Measurements from ENCODE around the gene MACROD2. TPM values are rescaled to one million over a fixed set of nuclear protein-coding genes. Genes with fewer than 3 reads are reported as not detected.

The MACROD2 gene
- total and polyA plus RNA-seq, 2 of the 4 experiments (the other 2 are of a cell fraction), result not detected

GRCh38 chr20:15857173-15857784 is 1862.0 kb downstream of the MACROD2 start:
- no peak overlapping the region for H2BK5ac ChIP-seq (ENCODE audit: low read depth, low read length, poor library complexity, severe bottlenecking)
- H3K4me2 ChIP-seq (ENCODE audit: low read depth, low read length), result no peak overlapping the region
- no peak overlapping the region for H3K14ac ChIP-seq (replicated peaks; ENCODE audit: low read depth, low read length)
- no peak overlapping the region for H2AFZ ChIP-seq (replicated peaks; ENCODE audit: low read length, poor library complexity)
- H3K36me3 ChIP-seq (ENCODE audit: control insufficient read depth, insufficient read depth, low read length), result no peaks in the 10 kb centered on the region
- no peak for TF ChIP-seq RCOR1 (IDR thresholded peaks at IDR 0.05; ENCODE audit: insufficient replicate concordance, low read length)
- no peak for TF ChIP-seq RAD21 (IDR thresholded peaks at IDR 0.05; ENCODE audit: low read length)
- TF ChIP-seq CHD1 (IDR thresholded peaks at IDR 0.05; ENCODE audit: low read depth, low read length), result no peak
- TF ChIP-seq SMC3 (IDR thresholded peaks at IDR 0.05; ENCODE audit: low read depth, low read length), result no peak
- no peak for TF ChIP-seq FOS (IDR thresholded peaks at IDR 0.05; ENCODE audit: low read depth, low read length)
- TF ChIP-seq, protein P1, sequence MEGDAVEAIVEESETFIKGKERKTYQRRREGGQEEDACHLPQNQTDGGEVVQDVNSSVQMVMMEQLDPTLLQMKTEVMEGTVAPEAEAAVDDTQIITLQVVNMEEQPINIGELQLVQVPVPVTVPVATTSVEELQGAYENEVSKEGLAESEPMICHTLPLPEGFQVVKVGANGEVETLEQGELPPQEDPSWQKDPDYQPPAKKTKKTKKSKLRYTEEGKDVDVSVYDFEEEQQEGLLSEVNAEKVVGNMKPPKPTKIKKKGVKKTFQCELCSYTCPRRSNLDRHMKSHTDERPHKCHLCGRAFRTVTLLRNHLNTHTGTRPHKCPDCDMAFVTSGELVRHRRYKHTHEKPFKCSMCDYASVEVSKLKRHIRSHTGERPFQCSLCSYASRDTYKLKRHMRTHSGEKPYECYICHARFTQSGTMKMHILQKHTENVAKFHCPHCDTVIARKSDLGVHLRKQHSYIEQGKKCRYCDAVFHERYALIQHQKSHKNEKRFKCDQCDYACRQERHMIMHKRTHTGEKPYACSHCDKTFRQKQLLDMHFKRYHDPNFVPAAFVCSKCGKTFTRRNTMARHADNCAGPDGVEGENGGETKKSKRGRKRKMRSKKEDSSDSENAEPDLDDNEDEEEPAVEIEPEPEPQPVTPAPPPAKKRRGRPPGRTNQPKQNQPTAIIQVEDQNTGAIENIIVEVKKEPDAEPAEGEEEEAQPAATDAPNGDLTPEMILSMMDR (conservative IDR thresholded peaks at IDR 0.05; ENCODE audit: low read depth, low read length), result no peak
- TF ChIP-seq RFX5 (IDR thresholded peaks at IDR 0.05; ENCODE audit: low read depth, low read length), result no peak
- TF ChIP-seq, protein P2, sequence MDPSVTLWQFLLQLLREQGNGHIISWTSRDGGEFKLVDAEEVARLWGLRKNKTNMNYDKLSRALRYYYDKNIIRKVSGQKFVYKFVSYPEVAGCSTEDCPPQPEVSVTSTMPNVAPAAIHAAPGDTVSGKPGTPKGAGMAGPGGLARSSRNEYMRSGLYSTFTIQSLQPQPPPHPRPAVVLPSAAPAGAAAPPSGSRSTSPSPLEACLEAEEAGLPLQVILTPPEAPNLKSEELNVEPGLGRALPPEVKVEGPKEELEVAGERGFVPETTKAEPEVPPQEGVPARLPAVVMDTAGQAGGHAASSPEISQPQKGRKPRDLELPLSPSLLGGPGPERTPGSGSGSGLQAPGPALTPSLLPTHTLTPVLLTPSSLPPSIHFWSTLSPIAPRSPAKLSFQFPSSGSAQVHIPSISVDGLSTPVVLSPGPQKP (IDR thresholded peaks at IDR 0.05; ENCODE audit: borderline replicate concordance, low read depth, low read length), result no peak
- TF ChIP-seq NFE2L2 (IDR thresholded peaks at IDR 0.05; ENCODE audit: low read depth, low read length), result no peak
- TF ChIP-seq MAZ (IDR thresholded peaks at IDR 0.05; ENCODE audit: borderline replicate concordance, low read depth, low read length), result no peak
- TF ChIP-seq POLR2A (IDR thresholded peaks at IDR 0.05; ENCODE audit: low read depth, low read length), result no peak
- no peak for TF ChIP-seq USF2 (IDR thresholded peaks at IDR 0.05; ENCODE audit: low read depth, low read length)
- TF ChIP-seq MXI1 (IDR thresholded peaks at IDR 0.05; ENCODE audit: borderline replicate concordance, low read depth, low read length), result no peak
- no peak for TF ChIP-seq CEBPB (IDR thresholded peaks at IDR 0.05; ENCODE audit: low read depth, low read length)
- H2BK15ac ChIP-seq (ENCODE audit: low read depth, low read length), result no peak overlapping the region
- no peaks in the 10 kb centered on the region for H3K27me3 ChIP-seq (ENCODE audit: control insufficient read depth, insufficient read depth, low read length)
- no peak overlapping the region for H3K23ac ChIP-seq (ENCODE audit: low read depth, low read length)
- H3K4me1 ChIP-seq (ENCODE audit: control insufficient read depth, insufficient read depth, low read length), result no peaks in the 10 kb centered on the region
- in situ Hi-C loops (cut with MboI; ENCODE audit: low sequenced_read_pairs) (no loop called here), dilution Hi-C loops (cut with HindIII; ENCODE audit: low sequenced_read_pairs, unreplicated experiment) (no loop called here), intact Hi-C loops (cut with micrococcal nuclease) (no loop called here)
- no peak overlapping the region for H2BK20ac ChIP-seq (ENCODE audit: low read depth, low read length)
- H2AK9ac ChIP-seq (replicated peaks; ENCODE audit: low read depth, low read length, poor library complexity), result no peak overlapping the region
- DNase-seq (no peak), ATAC-seq (ENCODE audit: low read depth) (no peak)
- peaks cover 6% of the 10 kb centered on the region; the same call in 1 of the 2 replicates for H3K9me3 ChIP-seq (ENCODE audit: control insufficient read depth, insufficient read depth, low read length)
- ChIA-PET POLR2A (ENCODE audit: unreplicated experiment) (no interaction called here), CTCF (no interaction called here)
- no peak overlapping the region for H4K8ac ChIP-seq (ENCODE audit: low read depth in 2 of 2, low read length in 2 of 2)
- H3K4me3 ChIP-seq (ENCODE audit: insufficient read depth, low read depth, low read length), result no peak overlapping the region
- H3K9me1 ChIP-seq (ENCODE audit: insufficient read depth, low read length), result no peaks in the 10 kb centered on the region
- H3K27ac ChIP-seq (ENCODE audit: insufficient read depth, low read length), result no peak overlapping the region
- H3K79me1 ChIP-seq (ENCODE audit: low read depth in 1 of 2, low read length in 2 of 2), result no peaks in the 10 kb centered on the region
- H4K5ac ChIP-seq (ENCODE audit: low read depth, low read length), result no peak overlapping the region
- no peaks in the 10 kb centered on the region for H4K20me1 ChIP-seq (ENCODE audit: insufficient read depth, low read length)
- H3K9ac ChIP-seq (ENCODE audit: low read depth, low read length), result no peak overlapping the region
- H2AK5ac ChIP-seq (ENCODE audit: low read depth, low read length), result no peak overlapping the region
- no peak overlapping the region for H2BK120ac ChIP-seq (ENCODE audit: low read depth, low read length)
- no peak overlapping the region for H4K91ac ChIP-seq (ENCODE audit: insufficient read depth, low read depth, low read length)
- 50% methylated on average over 1 of the region's 4 CpGs; no CpG with 5 or more reads in 1 of the 2 experiments for WGBS, 2 experiments (ENCODE audit: extremely low coverage in 2 of 2, insufficient read length in 1 of 2)
- no TSS peak for BruUV-seq (replicated peaks)
- no peak overlapping the region for H3K56ac ChIP-seq (ENCODE audit: extremely low read depth, insufficient read depth, low read length)
- H3K4ac ChIP-seq (ENCODE audit: low read depth, low read length), result no peak overlapping the region
- no peak overlapping the region for H3K18ac ChIP-seq (ENCODE audit: low read depth, low read length)

All from IMR-90 (cell line).